Activated T-cell treated with anti-CD3 and anti-CD28 coated beads, Interleukin-2, amount 50 U/mL, for 48 hours (primary cell): ENCODE results near the gene COA6.

Experiments used
- DNase-seq, 2 experiments: peaks; one replicate each; pipeline ENCODE4 v3.0.0-alpha.2; 2020

The COA6 gene

GRCh38 chr1:234413990-234414389 lies 40.7 kb downstream of the COA6 start:
- no peak for DNase-seq

GRCh38 chr1:234427950-234428646 lies 54.8 kb downstream of the COA6 start:
- no peak for DNase-seq

- DNase-seq, result no peak
These were observed 56.2 kb downstream of the COA6 start for GRCh38 chr1:234429434-234429806.

- DNase-seq, result no peak
These were observed 57.4 kb downstream of the COA6 start for GRCh38 chr1:234430691-234431090.

GRCh38 chr1:234431255-234431654 lies 58.0 kb downstream of the COA6 start:
- no peak for DNase-seq

- no peak for DNase-seq
These were observed 60.5 kb downstream of the COA6 start for GRCh38 chr1:234433563-234434285.
